IPS-11a (cell line): ENCODE data around the gene RBM39.
"Not testable (repeated sequence)": the region's sequence is repeated elsewhere in the genome, so short reads cannot be mapped to it uniquely, and the experiment has no call there.

Experiments
- H3K4me3 ChIP-seq: one replicate; pipeline ENCODE4 v1.5.1; 2013; ENCODE audit warnings: low read depth, low read length, control low read depth

The RBM39 gene

GRCh38 chr20:35726842-35727711 is 15.0 kb downstream of the RBM39 start:
- no peak overlapping the region for H3K4me3 ChIP-seq

- no peak overlapping the region for H3K4me3 ChIP-seq
Measured at GRCh38 chr20:35724321-35725230, 17.5 kb downstream of the RBM39 start.

- not testable (repeated sequence) for H3K4me3 ChIP-seq
Measured at GRCh38 chr20:35723652-35724320, 18.3 kb downstream of the RBM39 start.

GRCh38 chr20:35723275-35723639 is 18.8 kb downstream of the RBM39 start:
- not testable (repeated sequence) for H3K4me3 ChIP-seq

- no peak overlapping the region for H3K4me3 ChIP-seq
Measured at GRCh38 chr20:35721621-35722020, 20.4 kb downstream of the RBM39 start.

- no peak overlapping the region for H3K4me3 ChIP-seq
Measured at GRCh38 chr20:35721219-35721618, 20.8 kb downstream of the RBM39 start.

GRCh38 chr20:35720165-35721123 is 21.6 kb downstream of the RBM39 start:
- no peak overlapping the region for H3K4me3 ChIP-seq

GRCh38 chr20:35719717-35720116 is 22.3 kb downstream of the RBM39 start:
- no peak overlapping the region for H3K4me3 ChIP-seq

- no peak overlapping the region for H3K4me3 ChIP-seq
Measured at GRCh38 chr20:35718972-35719635, 23.0 kb downstream of the RBM39 start.

- not testable (repeated sequence) for H3K4me3 ChIP-seq
Measured at GRCh38 chr20:35718321-35718720, 23.7 kb downstream of the RBM39 start.

GRCh38 chr20:35716330-35716729 is 25.7 kb downstream of the RBM39 start:
- H3K4me3 ChIP-seq, result no peak overlapping the region

GRCh38 chr20:35715652-35716051 is 26.4 kb downstream of the RBM39 start:
- no peak overlapping the region for H3K4me3 ChIP-seq

GRCh38 chr20:35714127-35714526 is 27.9 kb downstream of the RBM39 start:
- no peak overlapping the region for H3K4me3 ChIP-seq

GRCh38 chr20:35713120-35713519 is 28.9 kb downstream of the RBM39 start:
- H3K4me3 ChIP-seq, result not testable (repeated sequence)

- no peak overlapping the region for H3K4me3 ChIP-seq
Measured at GRCh38 chr20:35711588-35712209, 30.4 kb downstream of the RBM39 start.

GRCh38 chr20:35710884-35711587 is 31.0 kb downstream of the RBM39 start:
- H3K4me3 ChIP-seq, result no peak overlapping the region

GRCh38 chr20:35710039-35710438 is 32.0 kb downstream of the RBM39 start:
- H3K4me3 ChIP-seq, result no peak overlapping the region

GRCh38 chr20:35709259-35709658 is 32.8 kb downstream of the RBM39 start:
- H3K4me3 ChIP-seq, result no peak overlapping the region

GRCh38 chr20:35708502-35708901 is 33.6 kb downstream of the RBM39 start:
- no peak overlapping the region for H3K4me3 ChIP-seq
